ENCODE results near the gene SNTG2. TPM values are rescaled to one million over a fixed set of nuclear protein-coding genes. Genes with fewer than 3 reads are reported as not detected.

The SNTG2 gene
- total RNA-seq, 1 experiment from 2014 or later, result not detected

DNA sequence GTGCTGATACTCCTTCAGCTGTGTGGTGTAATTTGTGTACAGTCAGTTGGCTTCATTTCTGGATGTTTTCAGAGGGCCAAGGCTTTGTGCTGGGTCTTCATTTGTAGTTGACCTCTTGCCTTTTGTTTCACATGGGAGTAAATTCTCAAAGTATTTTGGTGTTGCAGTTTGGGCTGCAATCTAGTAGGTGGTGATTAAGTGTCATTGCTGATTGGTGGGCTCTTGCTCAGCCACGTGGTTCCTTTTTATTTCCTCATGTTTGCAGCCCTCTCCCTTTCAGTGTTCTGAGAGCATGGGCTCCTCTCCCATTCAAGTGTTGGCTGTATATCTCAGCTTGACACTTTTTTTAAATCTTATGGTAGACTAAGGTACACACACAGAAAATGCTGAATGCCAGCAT, 96.8 kb downstream of the SNTG2 start:
- no peak for DNase-seq
- H3K4me3 ChIP-seq, result no peak overlapping the region

GRCh38 chr2:1049691-1050090, 99.0 kb downstream of the SNTG2 start:
- H3K9me3 ChIP-seq, result peaks cover 7% of the 10 kb centered on the region
- no peaks in the 10 kb centered on the region for H3K27me3 ChIP-seq
- no peaks in the 10 kb centered on the region for H3K36me3 ChIP-seq
- H3K4me3 ChIP-seq, result no peak overlapping the region
- DNase-seq, result no peak

More for the DNA sequence above, 96.8 kb downstream of the SNTG2 start:
- Histone ChIP-seq H3K27me3 (no peaks in the 10 kb centered on the region), H3K36me3 (no peaks in the 10 kb centered on the region), H3K9me3 (peaks cover 7% of the 10 kb centered on the region)

DNA sequence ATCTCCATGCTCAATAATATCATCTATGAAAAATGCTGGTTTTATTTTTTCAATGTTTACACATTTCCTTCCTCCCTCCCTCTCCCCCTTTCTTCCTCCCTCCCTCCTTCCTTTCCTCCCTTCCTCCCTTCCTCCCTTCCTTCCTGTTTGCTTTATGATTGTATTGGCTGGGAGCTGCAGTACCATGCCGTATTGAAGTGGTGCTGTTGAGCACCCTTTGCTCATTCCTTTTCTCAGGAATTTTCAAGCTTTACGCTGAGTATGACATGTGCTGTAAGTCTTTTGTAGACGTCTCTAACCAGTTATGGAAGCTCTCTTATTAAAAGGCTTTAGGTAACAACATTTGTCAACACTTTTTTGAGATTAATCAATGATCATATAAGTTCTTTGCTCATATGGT, 100.4 kb downstream of the SNTG2 start:
- no peaks in the 10 kb centered on the region for H3K36me3 ChIP-seq
- H3K9me3 ChIP-seq, result peaks cover 7% of the 10 kb centered on the region
- peak; percentile 12 for DNase-seq
- no peaks in the 10 kb centered on the region for H3K27me3 ChIP-seq
- H3K4me3 ChIP-seq, result no peak overlapping the region

DNA sequence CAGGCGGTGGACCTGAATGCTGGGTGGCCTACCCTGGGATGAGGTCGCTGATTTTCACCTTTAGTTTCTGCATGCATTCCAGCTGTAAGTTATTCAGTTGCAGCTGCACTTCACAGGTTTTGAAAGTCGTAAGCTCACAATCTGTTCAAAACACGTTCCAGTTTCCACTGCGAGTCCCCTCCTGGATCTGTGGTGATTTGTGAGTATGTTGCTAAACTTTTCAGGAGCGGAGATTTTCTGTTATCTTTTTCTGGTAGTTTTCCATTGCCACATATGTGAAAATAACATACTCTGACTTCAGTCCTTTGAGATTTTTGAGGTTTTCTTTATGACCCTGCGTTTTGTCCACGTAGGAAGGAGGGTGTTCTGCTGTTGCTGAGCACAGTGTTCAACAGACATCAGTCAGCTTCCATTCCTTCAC, 102.1 kb downstream of the SNTG2 start:
- no peaks in the 10 kb centered on the region for H3K9me3 ChIP-seq
- H3K4me3 ChIP-seq, result no peak overlapping the region
- DNase-seq, result no peak
- no peaks in the 10 kb centered on the region for H3K27me3 ChIP-seq
- H3K36me3 ChIP-seq, result no peaks in the 10 kb centered on the region

GRCh38 chr2:1053786-1054185, 103.1 kb downstream of the SNTG2 start:
- Histone ChIP-seq H3K4me3 (no peak overlapping the region), H3K27me3 (no peaks in the 10 kb centered on the region), H3K9me3 (no peaks in the 10 kb centered on the region), H3K36me3 (no peaks in the 10 kb centered on the region)
- DNase-seq, result no peak

GRCh38 chr2:1054399-1054798, 103.8 kb downstream of the SNTG2 start:
- Histone ChIP-seq H3K36me3 (no peaks in the 10 kb centered on the region), H3K9me3 (no peaks in the 10 kb centered on the region), H3K27me3 (no peaks in the 10 kb centered on the region), H3K4me3 (no peak overlapping the region)
- DNase-seq, result no peak

DNA sequence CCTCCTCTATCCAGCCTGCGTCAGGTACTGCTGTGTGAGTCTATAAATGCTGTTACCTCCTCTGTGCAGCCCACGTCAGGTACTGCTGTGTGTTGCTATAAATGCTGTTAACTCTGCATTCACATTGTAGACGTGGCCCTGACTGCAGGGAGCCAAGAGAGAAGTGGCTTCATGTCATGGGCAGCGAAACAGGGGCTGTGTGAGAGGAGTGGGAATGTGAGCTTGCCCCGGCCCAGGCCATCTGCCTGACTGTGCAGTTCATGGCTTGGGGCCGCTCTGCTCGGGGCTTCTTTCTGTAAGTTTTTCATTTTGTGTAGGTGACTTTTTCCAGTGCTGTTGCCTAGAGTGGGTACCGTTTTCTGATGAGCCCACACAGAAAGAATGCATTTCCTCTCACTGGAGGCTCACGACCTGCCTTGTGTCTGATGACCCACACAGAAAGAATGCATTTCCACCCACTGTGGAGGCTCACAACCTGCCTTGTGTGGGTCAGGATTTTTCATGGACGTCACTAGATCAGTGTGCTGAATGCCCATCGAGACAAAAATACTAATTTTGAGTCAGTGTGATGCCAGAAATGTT, 104.5 kb downstream of the SNTG2 start:
- Histone ChIP-seq H3K9me3 (no peaks in the 10 kb centered on the region), H3K27me3 (no peaks in the 10 kb centered on the region), H3K4me3 (no peak overlapping the region), H3K36me3 (no peaks in the 10 kb centered on the region)
- peak; percentile 57 for DNase-seq

DNA sequence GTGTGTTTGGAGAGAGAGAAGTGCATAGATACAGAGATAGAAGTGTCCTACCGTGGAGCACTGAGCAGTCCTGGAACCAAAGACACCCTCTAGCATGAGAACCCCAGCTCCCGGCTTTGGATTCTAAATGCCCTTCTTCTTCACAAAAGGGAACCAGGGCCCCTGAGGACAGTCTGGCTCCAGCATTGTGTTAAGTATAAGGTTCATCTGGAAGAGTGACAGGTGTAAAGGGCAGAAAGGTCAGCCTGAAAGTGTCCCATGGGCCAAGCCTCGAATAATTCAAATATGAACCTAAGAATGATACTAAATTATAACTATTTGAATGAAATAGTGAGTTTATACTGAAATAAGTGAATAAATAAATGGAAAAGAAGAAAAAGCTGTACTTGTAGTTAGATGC, 109.7 kb downstream of the SNTG2 start:
- no peaks in the 10 kb centered on the region for H3K9me3 ChIP-seq
- no peak for DNase-seq
- H3K27me3 ChIP-seq, result 0 out of 2 replicates have a peak, but pooled peaks cover 2% of the 10 kb centered on the region
- no peak overlapping the region for H3K4me3 ChIP-seq
- H3K36me3 ChIP-seq, result no peaks in the 10 kb centered on the region

DNA sequence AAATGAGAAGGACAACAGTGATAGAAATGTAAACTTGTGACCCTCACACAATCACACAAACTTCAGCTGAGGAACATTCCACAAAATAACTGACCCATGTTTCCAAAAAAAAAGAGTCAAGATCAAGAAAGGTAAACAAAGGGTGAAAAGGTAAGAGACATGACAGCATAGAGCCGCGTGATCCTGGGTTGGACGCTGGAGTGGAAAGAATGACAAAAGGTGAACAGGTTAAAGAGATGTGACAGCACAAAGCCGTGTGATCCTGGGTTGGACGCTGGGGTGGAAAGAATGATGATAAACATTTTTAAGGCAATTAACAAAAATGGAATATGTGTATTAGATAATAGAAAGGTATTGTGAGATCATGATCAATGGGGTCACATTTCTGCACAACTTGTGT, 110.3 kb downstream of the SNTG2 start:
- no peak for DNase-seq
- Histone ChIP-seq H3K27me3 (0 out of 2 replicates have a peak, but pooled peaks cover 2% of the 10 kb centered on the region), H3K4me3 (no peak overlapping the region), H3K36me3 (no peaks in the 10 kb centered on the region), H3K9me3 (no peaks in the 10 kb centered on the region)

DNA sequence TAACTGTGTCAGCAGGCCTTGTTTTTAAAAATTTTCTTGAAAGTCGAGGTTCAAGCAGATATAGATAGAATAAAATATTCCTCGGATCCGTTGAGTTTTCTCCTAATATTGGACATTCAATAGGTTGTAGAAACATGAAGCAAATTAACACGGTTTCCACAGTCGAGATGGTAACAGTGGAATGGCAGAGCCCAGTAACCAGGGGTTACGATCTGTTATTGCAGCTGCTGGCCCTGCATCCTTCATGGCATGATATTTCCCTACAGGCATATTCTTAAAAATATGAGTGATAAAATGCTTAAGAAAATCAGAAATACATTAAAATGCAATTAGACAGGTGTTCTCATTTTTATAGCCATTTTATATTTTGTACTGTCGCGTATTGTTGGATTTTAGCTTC, 117.6 kb downstream of the SNTG2 start:
- DNase-seq, result no peak
- no peaks in the 10 kb centered on the region for H3K27me3 ChIP-seq
- no peak overlapping the region for H3K4me3 ChIP-seq
- H3K36me3 ChIP-seq, result no peaks in the 10 kb centered on the region
- H3K9me3 ChIP-seq, result no peaks in the 10 kb centered on the region

GRCh38 chr2:1068822-1069221, 118.2 kb downstream of the SNTG2 start:
- no peak overlapping the region for H3K4me3 ChIP-seq
- no peaks in the 10 kb centered on the region for H3K27me3 ChIP-seq
- no peaks in the 10 kb centered on the region for H3K9me3 ChIP-seq
- H3K36me3 ChIP-seq, result no peaks in the 10 kb centered on the region
- no peak for DNase-seq

DNA sequence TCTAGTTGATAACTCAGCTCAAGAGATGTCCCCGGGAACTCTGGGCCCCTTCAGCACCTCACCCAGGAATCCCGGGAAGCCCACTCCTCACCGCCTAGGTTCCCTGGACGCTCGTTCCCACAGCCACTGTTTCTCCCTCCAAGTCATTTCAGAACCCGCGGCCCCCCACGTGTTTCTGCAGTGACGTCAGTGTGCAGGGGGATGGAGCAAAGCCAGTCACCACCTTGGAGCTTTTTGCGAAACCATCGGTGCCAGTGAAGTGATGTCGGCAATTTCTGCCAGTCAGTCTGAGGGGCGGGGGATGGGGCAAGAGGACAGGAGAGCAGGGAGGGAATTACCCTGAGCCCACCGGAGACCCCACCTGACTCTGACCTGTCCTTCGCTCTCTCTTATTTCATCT, 119.2 kb downstream of the SNTG2 start:
- Histone ChIP-seq H3K9me3 (no peaks in the 10 kb centered on the region), H3K27me3 (peaks cover 3% of the 10 kb centered on the region), H3K36me3 (no peaks in the 10 kb centered on the region), H3K4me3 (no peak overlapping the region)
- no peak for DNase-seq

DNA sequence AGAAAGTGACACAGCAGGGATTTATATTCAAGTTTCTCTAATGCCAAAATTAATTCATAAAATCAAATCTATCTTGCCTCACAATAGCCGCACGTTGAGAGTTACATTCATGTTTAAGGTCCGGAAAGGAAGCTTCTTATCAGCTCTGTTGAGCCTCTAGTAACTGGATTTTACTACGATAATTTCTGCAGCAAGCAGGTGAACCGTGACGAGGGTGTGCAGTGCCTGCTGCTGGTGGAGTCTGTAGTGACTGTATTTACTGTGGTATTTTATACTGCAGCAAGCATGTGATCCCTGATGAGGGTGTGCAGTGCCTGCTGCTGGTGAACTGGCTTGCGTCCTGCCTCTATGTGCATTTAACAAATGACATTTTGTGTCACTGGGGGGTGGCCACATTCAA, 120.0 kb downstream of the SNTG2 start:
- H3K9me3 ChIP-seq, result no peaks in the 10 kb centered on the region
- H3K27me3 ChIP-seq, result peaks cover 3% of the 10 kb centered on the region
- DNase-seq, result no peak
- H3K4me3 ChIP-seq, result no peak overlapping the region
- no peaks in the 10 kb centered on the region for H3K36me3 ChIP-seq

DNA sequence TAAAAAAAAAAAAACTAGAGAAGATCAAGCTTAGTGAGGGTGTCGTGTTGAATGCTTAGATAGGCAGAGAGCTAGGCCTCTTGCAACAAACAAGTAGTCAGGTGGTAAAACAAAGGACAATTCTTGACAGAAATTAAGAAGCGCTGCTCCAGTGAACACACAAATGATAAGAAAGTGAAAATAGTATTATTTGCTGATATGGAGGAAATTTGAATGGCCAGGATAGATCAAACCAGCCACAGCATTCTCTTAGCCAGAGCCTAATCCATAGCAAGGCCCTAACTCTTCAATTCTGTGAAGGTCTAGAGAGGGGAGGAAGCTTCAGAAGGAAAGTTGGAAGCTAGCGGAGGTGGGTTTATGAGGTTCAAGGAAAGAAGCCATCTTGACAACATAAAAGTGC, 121.0 kb downstream of the SNTG2 start:
- Histone ChIP-seq H3K36me3 (no peaks in the 10 kb centered on the region), H3K27me3 (peaks cover 3% of the 10 kb centered on the region), H3K9me3 (no peaks in the 10 kb centered on the region), H3K4me3 (no peak overlapping the region)
- no peak for DNase-seq

GRCh38 chr2:1072250-1072649, 121.6 kb downstream of the SNTG2 start:
- H3K9me3 ChIP-seq, result no peaks in the 10 kb centered on the region
- DNase-seq, result no peak
- H3K27me3 ChIP-seq, result peaks cover 3% of the 10 kb centered on the region
- no peaks in the 10 kb centered on the region for H3K36me3 ChIP-seq
- no peak overlapping the region for H3K4me3 ChIP-seq

GRCh38 chr2:1077911-1078310, 127.3 kb downstream of the SNTG2 start:
- Histone ChIP-seq H3K4me3 (no peak overlapping the region), H3K36me3 (no peaks in the 10 kb centered on the region), H3K27me3 (peaks cover 3% of the 10 kb centered on the region), H3K9me3 (no peaks in the 10 kb centered on the region)
- DNase-seq, result no peak

DNA sequence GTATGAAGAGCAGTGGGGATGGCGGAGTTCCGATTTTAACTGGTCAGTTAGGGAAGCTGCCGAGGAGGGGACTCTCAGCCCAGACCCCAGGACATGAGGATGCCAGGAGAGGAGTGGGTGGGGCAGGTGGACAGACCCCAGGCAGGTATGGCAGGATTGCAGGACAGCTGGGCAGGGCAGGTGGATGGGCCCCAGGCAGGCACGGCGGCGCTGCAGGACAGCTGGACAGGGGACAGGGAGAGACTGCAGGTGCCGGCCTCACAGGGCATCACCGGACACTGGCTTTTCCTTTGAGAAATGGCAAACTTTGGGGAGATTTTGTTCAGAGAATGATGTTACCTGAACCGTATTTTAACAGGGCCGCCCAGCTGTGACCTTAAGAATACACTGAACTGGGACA, 127.7 kb downstream of the SNTG2 start:
- H3K9me3 ChIP-seq, result no peaks in the 10 kb centered on the region
- H3K36me3 ChIP-seq, result no peaks in the 10 kb centered on the region
- H3K4me3 ChIP-seq, result no peak overlapping the region
- H3K27me3 ChIP-seq, result peaks cover 3% of the 10 kb centered on the region
- DNase-seq, result no peak

GRCh38 chr2:1079873-1080799, 129.5 kb downstream of the SNTG2 start:
- no peaks in the 10 kb centered on the region for H3K9me3 ChIP-seq
- H3K4me3 ChIP-seq, result no peak overlapping the region
- no peaks in the 10 kb centered on the region for H3K36me3 ChIP-seq
- no peaks in the 10 kb centered on the region for H3K27me3 ChIP-seq
- no peak for DNase-seq
